ENCODE data around the gene PABPC1L.

DNA sequence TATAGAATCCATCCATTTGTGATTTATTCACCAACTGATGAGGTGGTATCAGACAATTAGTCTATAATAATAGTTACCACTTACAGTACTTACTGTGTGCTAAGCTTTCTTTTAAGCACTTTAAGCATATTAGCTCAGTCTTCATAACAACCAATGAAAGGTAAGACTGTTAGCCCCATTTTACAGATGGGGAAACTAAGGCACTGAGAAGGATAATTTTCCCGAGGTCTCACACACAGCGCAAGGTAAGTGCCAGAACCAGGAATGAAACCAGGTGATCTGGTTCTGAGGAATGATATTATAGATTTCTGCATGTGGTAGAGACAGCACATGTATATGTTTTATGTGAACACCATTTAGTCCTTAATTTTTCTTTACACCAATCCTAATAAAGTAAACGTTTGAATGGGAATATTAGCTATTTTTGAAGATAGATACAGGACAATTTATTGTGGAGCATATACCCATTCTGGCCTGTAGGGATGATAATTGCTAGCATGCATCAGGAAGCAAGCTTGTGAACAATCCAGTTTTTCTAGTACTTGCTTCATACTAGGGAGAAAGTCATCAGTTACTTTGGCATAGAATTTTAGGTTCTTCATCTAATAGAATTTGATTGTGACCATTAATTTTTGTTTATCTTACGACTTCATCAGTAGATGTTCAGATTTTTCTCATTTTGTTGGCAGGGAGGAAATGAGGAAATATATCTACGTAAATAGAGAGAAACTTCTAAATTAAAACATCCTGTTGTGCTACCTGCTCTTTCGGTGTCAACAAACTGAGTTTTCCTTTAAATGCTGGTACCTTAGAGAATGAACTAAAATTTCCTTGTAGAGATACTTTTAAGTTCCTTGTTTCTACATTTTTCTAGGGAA lies 21.4 kb upstream of the PABPC1L start:
- TF ChIP-seq POLR2AphosphoS5 (IDR thresholded peaks at IDR 0.05) (no peak), POLR2A (IDR thresholded peaks at IDR 0.05) (no peak)
- TF ChIP-seq, protein P1, sequence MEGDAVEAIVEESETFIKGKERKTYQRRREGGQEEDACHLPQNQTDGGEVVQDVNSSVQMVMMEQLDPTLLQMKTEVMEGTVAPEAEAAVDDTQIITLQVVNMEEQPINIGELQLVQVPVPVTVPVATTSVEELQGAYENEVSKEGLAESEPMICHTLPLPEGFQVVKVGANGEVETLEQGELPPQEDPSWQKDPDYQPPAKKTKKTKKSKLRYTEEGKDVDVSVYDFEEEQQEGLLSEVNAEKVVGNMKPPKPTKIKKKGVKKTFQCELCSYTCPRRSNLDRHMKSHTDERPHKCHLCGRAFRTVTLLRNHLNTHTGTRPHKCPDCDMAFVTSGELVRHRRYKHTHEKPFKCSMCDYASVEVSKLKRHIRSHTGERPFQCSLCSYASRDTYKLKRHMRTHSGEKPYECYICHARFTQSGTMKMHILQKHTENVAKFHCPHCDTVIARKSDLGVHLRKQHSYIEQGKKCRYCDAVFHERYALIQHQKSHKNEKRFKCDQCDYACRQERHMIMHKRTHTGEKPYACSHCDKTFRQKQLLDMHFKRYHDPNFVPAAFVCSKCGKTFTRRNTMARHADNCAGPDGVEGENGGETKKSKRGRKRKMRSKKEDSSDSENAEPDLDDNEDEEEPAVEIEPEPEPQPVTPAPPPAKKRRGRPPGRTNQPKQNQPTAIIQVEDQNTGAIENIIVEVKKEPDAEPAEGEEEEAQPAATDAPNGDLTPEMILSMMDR (IDR thresholded peaks at IDR 0.05) = peak in 1 of 4 experiments; percentile 5

Data from sigmoid colon (tissue), 4 donors.